ENCODE results near the gene USP24.
"Not testable (repeated sequence)": the region's sequence is repeated elsewhere in the genome, so short reads cannot be mapped to it uniquely, and the experiment has no call there.

The USP24 gene

GRCh38 chr1:55037733-55038551 lies 177.2 kb downstream of the USP24 start:
- no peak for DNase-seq (ENCODE audit: low spot score)

DNA sequence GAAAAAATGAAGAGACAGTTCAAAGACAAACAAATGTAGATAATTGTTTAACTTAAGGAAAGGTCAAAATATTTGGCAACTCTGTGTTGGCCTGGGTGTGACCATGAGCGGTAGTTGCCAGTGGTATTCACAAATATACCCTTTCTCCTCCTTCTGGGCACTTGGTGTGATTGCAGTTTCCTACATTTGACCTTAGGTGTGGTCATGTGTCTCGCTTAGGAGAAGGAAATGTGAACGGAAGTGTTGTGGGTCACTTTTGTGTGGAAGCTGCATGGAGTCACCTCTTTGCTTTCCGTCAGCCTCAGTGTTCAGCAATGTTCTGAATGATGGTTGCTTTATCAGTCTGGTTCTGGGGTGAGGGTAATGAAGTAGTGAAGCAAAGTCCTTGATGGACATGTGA lies 179.3 kb downstream of the USP24 start:
- DNase-seq (ENCODE audit: low spot score) = no peak

DNA sequence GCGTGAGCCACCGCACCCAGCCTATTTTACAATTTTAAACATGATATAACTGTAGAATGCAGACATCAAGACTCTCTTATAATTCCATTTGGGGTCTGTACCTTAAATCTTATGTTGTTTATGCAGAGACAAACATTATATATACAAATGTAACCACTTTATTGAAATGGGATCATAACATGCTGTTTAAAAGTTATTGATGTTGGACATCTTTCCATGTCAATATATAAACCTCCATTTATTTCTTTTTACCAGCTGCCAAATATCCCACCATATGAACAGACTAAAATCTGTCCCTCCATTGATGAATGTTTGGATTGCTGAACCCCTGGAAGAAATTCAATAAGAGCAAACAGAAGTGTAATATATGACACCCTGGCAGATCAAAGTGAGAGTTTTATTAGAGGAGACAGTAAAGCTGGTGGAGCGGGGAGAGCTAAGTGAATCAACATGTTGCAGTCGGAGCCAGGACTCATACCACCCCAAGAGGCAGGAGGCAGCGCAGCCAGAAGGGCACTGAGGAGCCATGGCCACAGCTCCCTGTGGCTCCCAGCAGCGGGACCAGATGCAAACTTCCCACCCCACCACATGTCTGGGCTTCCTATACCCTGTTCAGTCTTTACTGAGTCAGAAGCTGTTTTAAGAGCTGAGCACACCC lies 180.6 kb downstream of the USP24 start:
- no peak for DNase-seq (ENCODE audit: low spot score)

GRCh38 chr1:55033265-55033614 lies 181.9 kb downstream of the USP24 start:
- DNase-seq (ENCODE audit: low spot score) = no peak

DNA sequence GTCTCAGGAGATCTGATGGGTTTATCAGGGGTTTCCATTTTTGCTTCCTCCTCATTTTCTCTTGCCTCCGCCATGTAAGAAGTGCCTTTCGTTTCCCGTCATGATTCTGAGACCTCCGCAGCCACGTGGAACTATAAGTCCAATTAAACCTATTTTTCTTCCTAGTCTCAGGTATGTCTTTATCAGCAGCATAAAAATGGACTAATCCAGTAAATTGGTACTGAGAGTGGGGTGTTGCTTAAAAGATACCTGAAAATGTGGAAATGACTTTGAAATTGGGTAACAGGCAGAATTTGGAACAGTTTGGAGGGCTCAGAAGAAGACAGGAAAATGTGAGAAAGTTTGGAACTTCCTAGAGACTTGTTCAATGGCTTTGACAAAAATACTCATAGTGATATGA lies 184.1 kb downstream of the USP24 start:
- DNase-seq (ENCODE audit: low spot score) = not testable (repeated sequence)

DNA sequence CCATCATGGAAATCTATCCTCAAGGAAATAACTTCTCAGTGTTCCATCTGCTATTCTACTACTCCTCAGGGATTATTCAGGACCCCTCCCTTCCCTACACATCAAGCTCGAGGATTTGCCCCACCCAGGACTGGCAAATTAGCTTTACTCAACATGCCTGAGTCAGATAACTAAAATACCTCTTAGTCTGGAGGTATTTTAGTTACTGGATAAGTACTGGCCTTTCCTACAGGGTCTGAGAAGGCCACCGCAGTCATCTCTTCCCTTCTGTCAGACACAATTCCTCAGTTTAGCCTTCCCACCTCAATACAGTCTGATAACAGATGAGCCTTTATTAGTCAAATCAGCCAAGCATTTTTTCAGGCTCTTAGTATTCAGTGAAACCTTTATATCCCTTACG lies 188.5 kb downstream of the USP24 start:
- DNase-seq (ENCODE audit: low spot score) = not testable (repeated sequence)

DNA sequence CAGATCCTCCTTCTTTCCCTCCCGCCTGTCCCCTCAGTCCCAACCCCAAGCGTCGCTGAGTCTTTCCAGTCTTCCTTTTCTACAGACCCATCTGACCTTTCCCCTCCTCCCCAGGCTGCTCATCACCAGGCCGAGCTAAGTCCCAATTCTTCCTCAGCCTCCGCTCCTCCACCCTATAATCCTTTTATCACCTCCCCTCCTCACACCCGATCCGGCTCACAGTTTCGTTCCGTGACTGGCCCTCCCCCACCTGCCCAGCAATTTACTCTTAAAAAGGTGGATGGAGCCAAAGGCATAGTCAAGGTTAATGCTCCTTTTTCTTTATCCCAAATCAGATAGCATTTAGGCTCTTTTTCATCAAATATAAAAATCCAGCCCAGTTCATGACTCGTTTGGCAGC lies 191.0 kb downstream of the USP24 start:
- DNase-seq (ENCODE audit: low spot score) = not testable (repeated sequence)

- DNase-seq (ENCODE audit: low spot score) = peak; percentile 18
These were observed 193.1 kb downstream of the USP24 start for GRCh38 chr1:55021942-55022546.

- DNase-seq (ENCODE audit: low spot score) = no peak
These were observed 196.8 kb downstream of the USP24 start for GRCh38 chr1:55018395-55018794.

All from putamen (tissue), 1 donor.